NT2/D1 (cell line): ENCODE measurements around the gene ZNF23.

ENCODE experiments used
- YY1 ChIP-seq: IDR thresholded peaks from 2 replicates; pipeline ENCODE4 v1.6.1; 2011; ENCODE audit not compliant: insufficient read length, insufficient read depth
- ZNF274 ChIP-seq: IDR thresholded peaks from 2 replicates; pipeline ENCODE4 v1.6.1; 2011; ENCODE audit warnings: mild to moderate bottlenecking, low read depth, low read length

GRCh38 chr16:71507061-71507460, 45.0 kb upstream of the ZNF23 start:
- TF ChIP-seq ZNF274 (no peak), YY1 (no peak)
